BLaER1 (cell line): Measurements from ENCODE around the gene MAD2L1.
"Not testable (repeated sequence)": the region's sequence is repeated elsewhere in the genome, so short reads cannot be mapped to it uniquely, and the experiment has no call there.

Source experiments
- H3K27ac ChIP-seq: shearing (Covaris generic); formaldehyde crosslinking; 2 replicates; pipeline ENCODE4 v1.8.1; 2022
- H3K27me3 ChIP-seq: shearing (Covaris generic); formaldehyde crosslinking; 2 replicates; pipeline ENCODE4 v1.8.1; 2022
- H3K36me3 ChIP-seq: shearing (Covaris generic); formaldehyde crosslinking; 2 replicates; pipeline ENCODE4 v1.8.1; 2022
- H3K4me1 ChIP-seq: shearing (Covaris generic); formaldehyde crosslinking; 2 replicates; pipeline ENCODE4 v1.8.1; 2022
- H3K4me2 ChIP-seq: shearing (Covaris generic); formaldehyde crosslinking; 2 replicates; pipeline ENCODE4 v1.8.1; 2022
- H3K4me3 ChIP-seq: shearing (Covaris generic); formaldehyde crosslinking; 2 replicates; pipeline ENCODE4 v1.8.1; 2022
- H3K9ac ChIP-seq: shearing (Covaris generic); formaldehyde crosslinking; 2 replicates; pipeline ENCODE4 v1.8.1; 2022
- H3K9me3 ChIP-seq: shearing (Covaris generic); formaldehyde crosslinking; 2 replicates; pipeline ENCODE4 v1.8.1; 2022
- H4K20me1 ChIP-seq: shearing (Covaris generic); formaldehyde crosslinking; 2 replicates; pipeline ENCODE4 v1.8.1; 2022
- Cebpa-rat ChIP-seq: shearing (Covaris generic); IDR thresholded peaks from 2 replicates; pipeline ENCODE4 v1.8.1; 2022

The MAD2L1 gene

GRCh38 chr4:120082251-120082650, 15.6 kb upstream of the MAD2L1 start:
- Histone ChIP-seq H3K4me3 (no peak overlapping the region), H3K9me3 (no peaks in the 10 kb centered on the region), H3K4me1 (no peaks in the 10 kb centered on the region), H3K36me3 (no peaks in the 10 kb centered on the region), H3K27me3 (no peaks in the 10 kb centered on the region), H3K4me2 (no peak overlapping the region), H3K27ac (no peak overlapping the region), H3K9ac (no peak overlapping the region), H4K20me1 (no peaks in the 10 kb centered on the region)
- TF ChIP-seq Cebpa-rat: no peak

DNA sequence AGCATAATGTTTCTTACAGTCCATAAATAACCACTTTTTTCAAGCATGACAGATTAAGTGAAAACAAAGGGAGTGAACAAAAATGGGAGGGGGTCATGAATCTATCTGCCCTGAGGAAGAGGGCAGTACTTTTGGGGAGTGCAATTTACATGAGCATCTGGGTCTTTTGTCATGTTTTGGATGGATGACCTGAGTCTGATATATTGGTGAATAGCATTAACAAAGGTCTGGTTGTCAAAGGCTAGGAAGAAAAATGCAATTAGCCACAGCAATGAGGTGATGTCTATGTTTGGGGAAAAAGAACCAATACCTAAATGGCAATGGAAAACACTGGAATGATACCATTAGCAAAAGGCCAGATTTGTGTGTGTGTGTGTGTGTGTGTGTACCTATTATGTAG, 15.1 kb upstream of the MAD2L1 start:
- Histone ChIP-seq H3K4me1 (no peaks in the 10 kb centered on the region), H3K4me3 (no peak overlapping the region), H3K36me3 (no peaks in the 10 kb centered on the region), H3K27ac (no peak overlapping the region), H3K27me3 (no peaks in the 10 kb centered on the region), H4K20me1 (no peaks in the 10 kb centered on the region), H3K9ac (no peak overlapping the region), H3K4me2 (no peak overlapping the region), H3K9me3 (no peaks in the 10 kb centered on the region)
- TF ChIP-seq Cebpa-rat: no peak

DNA sequence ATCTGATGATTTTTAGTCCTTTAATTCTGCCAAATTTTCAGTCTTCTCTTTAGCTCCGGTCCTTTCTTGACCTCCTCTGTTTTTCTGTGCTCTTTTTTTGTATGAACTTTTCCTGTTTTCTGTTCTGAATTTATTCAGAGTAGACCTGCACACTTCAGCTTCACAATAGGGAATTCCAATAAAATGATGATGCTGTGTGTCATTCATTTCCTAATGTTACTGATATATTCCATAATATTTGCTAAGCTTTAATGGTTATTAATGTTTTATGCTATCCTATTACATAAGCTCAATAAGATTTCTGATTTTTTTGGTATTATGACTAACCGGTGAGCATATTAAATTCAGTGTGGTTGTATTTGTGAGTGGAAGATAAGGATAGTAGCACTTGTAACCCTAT, 13.9 kb upstream of the MAD2L1 start:
- Histone ChIP-seq H4K20me1 (no peaks in the 10 kb centered on the region), H3K4me3 (no peak overlapping the region), H3K4me2 (no peak overlapping the region), H3K36me3 (no peaks in the 10 kb centered on the region), H3K9me3 (no peaks in the 10 kb centered on the region), H3K9ac (no peak overlapping the region), H3K4me1 (no peaks in the 10 kb centered on the region), H3K27ac (no peak overlapping the region), H3K27me3 (no peaks in the 10 kb centered on the region)
- TF ChIP-seq Cebpa-rat: no peak

DNA sequence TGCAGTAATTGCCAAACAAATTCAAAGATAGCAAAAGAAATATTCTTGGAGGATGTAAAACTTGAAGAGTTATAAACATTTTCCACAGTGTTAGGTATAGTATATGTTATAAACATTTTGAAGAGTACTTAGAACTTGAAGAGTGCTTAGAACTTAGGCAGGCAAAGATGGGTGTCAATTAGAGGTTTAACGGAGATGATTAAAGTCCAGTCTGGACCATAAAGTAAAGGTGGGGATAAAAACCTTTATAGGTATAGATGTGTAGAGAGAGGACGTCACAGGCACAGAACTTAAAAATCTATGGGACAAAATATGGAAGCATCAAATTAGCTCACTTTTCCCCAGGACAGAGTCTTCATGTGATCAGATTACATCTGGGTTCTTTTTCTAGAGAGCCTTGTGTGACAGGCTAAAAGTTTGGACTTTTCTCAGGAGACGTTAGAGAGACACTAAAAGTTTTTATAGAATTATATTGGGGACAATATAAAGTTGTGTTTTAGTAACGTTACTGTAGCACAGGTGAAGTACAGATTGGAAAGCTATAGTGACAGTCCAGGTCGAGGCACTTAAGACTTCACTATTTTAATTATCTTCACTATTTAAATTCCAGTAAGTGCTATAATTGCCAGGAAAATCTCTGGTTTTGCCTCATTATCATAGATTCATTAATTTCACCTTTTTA, 13.3 kb upstream of the MAD2L1 start:
- no peak overlapping the region for H3K4me3 ChIP-seq
- no peaks in the 10 kb centered on the region for H3K36me3 ChIP-seq
- no peak for TF ChIP-seq Cebpa-rat
- H4K20me1 ChIP-seq: no peaks in the 10 kb centered on the region
- H3K4me1 ChIP-seq: no peaks in the 10 kb centered on the region
- H3K27ac ChIP-seq: no peak overlapping the region
- no peaks in the 10 kb centered on the region for H3K9me3 ChIP-seq
- H3K4me2 ChIP-seq: no peak overlapping the region
- H3K27me3 ChIP-seq: no peaks in the 10 kb centered on the region
- no peak overlapping the region for H3K9ac ChIP-seq

GRCh38 chr4:120078216-120078615, 11.6 kb upstream of the MAD2L1 start:
- Histone ChIP-seq H3K4me2 (no peak overlapping the region), H3K9ac (no peak overlapping the region), H3K4me1 (no peaks in the 10 kb centered on the region), H4K20me1 (no peaks in the 10 kb centered on the region), H3K27ac (no peak overlapping the region), H3K9me3 (no peaks in the 10 kb centered on the region), H3K36me3 (no peaks in the 10 kb centered on the region), H3K27me3 (no peaks in the 10 kb centered on the region), H3K4me3 (no peak overlapping the region)
- TF ChIP-seq Cebpa-rat: no peak

DNA sequence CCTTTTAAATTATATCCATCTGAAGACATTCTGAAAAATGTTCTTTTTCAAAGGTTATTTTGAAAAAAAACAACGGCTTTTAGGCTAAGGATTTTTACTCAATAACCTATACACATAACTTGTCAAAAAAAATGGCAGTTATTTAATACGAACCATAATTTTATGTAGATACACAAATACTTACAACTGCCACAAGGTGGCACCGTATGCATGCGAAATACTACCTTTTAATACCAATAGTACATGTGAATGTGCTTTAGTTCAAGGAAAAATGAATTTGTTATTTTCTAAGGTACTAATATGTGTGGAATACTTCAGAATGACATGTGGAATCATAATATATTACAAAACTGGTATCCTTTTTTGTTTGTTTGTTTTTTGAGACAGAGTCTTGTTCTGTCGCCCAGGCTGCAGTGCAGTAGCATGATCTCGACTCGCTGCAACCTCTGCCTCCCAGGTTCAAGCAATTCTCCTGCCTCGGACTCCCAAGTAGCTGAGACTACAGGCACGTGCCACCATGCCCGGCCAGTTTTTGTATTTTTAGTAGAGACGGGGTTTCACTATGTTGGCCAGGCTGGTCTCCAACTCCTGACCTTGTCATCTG, 4.6 kb upstream of the MAD2L1 start:
- H3K4me1 ChIP-seq: peaks cover 21% of the 10 kb centered on the region
- no peaks in the 10 kb centered on the region for H4K20me1 ChIP-seq
- H3K4me3 ChIP-seq: no peak overlapping the region
- no peak for TF ChIP-seq Cebpa-rat
- no peaks in the 10 kb centered on the region for H3K36me3 ChIP-seq
- H3K27me3 ChIP-seq: no peaks in the 10 kb centered on the region
- H3K9me3 ChIP-seq: no peaks in the 10 kb centered on the region
- H3K9ac ChIP-seq: no peak overlapping the region
- no peak overlapping the region for H3K4me2 ChIP-seq
- H3K27ac ChIP-seq: no peak overlapping the region

GRCh38 chr4:120070196-120070595, 3.5 kb upstream of the MAD2L1 start:
- Histone ChIP-seq H3K4me2 (no peak overlapping the region), H4K20me1 (no peaks in the 10 kb centered on the region), H3K9ac (no peak overlapping the region), H3K4me1 (peaks cover 27% of the 10 kb centered on the region), H3K27ac (no peak overlapping the region), H3K27me3 (no peaks in the 10 kb centered on the region), H3K4me3 (no peak overlapping the region), H3K9me3 (no peaks in the 10 kb centered on the region), H3K36me3 (no peaks in the 10 kb centered on the region)
- TF ChIP-seq Cebpa-rat: no peak

GRCh38 chr4:120065974-120066516, 603 bp downstream of the MAD2L1 start:
- TF ChIP-seq Cebpa-rat: no peak
- peak overlapping the region; percentile 82 for H3K4me2 ChIP-seq
- peaks cover 27% of the 10 kb centered on the region for H4K20me1 ChIP-seq
- H3K36me3 ChIP-seq: peaks cover 29% of the 10 kb centered on the region
- peak overlapping the region; percentile 79 for H3K4me3 ChIP-seq
- H3K9me3 ChIP-seq: no peaks in the 10 kb centered on the region
- H3K27ac ChIP-seq: peak overlapping the region; percentile 94
- H3K27me3 ChIP-seq: no peaks in the 10 kb centered on the region
- peak overlapping the region; percentile 90 for H3K9ac ChIP-seq
- peaks cover 60% of the 10 kb centered on the region for H3K4me1 ChIP-seq

DNA sequence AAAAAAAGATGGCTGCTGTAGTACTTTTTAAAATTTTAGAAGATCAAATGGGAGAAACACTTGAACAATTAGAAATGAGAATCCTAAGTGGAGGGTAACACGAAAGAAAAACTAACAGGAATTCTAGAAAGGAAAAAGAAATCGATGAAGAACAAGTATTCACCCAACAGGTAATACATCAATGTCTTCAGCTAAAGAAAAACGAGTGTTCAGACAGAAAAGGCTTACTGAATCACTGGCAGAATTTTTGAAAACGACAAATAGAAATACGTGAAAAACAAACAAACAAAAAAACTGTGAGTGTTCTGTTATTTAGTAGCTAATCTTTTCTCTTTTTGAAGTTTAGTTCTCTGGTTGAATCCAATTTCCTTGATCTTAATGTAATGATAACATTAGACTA, 1.8 kb downstream of the MAD2L1 start:
- peak overlapping the region; percentile 82 for H3K4me2 ChIP-seq
- TF ChIP-seq Cebpa-rat: no peak
- peak overlapping the region; percentile 79; the same call in 1 of the 2 replicates for H3K4me3 ChIP-seq
- 0 out of 2 replicates have a peak overlapping the region, but pooled peaks have one; percentile 94 for H3K27ac ChIP-seq
- peak overlapping the region; percentile 90 for H3K9ac ChIP-seq
- peaks cover 27% of the 10 kb centered on the region for H4K20me1 ChIP-seq
- no peaks in the 10 kb centered on the region for H3K27me3 ChIP-seq
- peaks cover 60% of the 10 kb centered on the region for H3K4me1 ChIP-seq
- H3K9me3 ChIP-seq: no peaks in the 10 kb centered on the region
- peaks cover 41% of the 10 kb centered on the region for H3K36me3 ChIP-seq

- Histone ChIP-seq H3K4me3 (0 out of 2 replicates have a peak overlapping the region, but pooled peaks have one; percentile 79), H3K9ac (peak overlapping the region; percentile 34), H3K4me1 (peaks cover 52% of the 10 kb centered on the region), H3K36me3 (peaks cover 49% of the 10 kb centered on the region), H3K4me2 (peak overlapping the region; percentile 82), H4K20me1 (peaks cover 27% of the 10 kb centered on the region)
- not testable (repeated sequence) for H3K9me3 ChIP-seq, H3K27ac ChIP-seq, H3K27me3 ChIP-seq
Observed at GRCh38 chr4:120063711-120064110, 2.9 kb downstream of the MAD2L1 start.
